ENCODE results near the gene GALNT3. TPM values are rescaled to one million over a fixed set of nuclear protein-coding genes. Genes with fewer than 3 reads are reported as not detected.

Gene GALNT3
- total RNA-seq, 1 experiment from 2014 or later: 18.5 TPM

GRCh38 chr2:165698444-165698884, 95.6 kb downstream of the GALNT3 start:
- H4K20me1 ChIP-seq (ENCODE audit: control insufficient read depth, insufficient read depth, insufficient read length): no peaks in the 10 kb centered on the region
- H3K56ac ChIP-seq (ENCODE audit: insufficient read length, low read depth, low read length): no peak overlapping the region
- no CpG with 5 or more reads among the region's 4 CpGs for WGBS (ENCODE audit: extremely low coverage, insufficient read length, low lambda C conversion rate)
- H2AFZ ChIP-seq (ENCODE audit: low read length): no peak overlapping the region
- H3K79me1 ChIP-seq (ENCODE audit: insufficient read depth, low read depth, low read length, poor library complexity, severe bottlenecking): no peaks in the 10 kb centered on the region
- peak; percentile 55 for DNase-seq
- no peak overlapping the region for H2BK5ac ChIP-seq (ENCODE audit: insufficient read length, low read length)
- H3K4me2 ChIP-seq (ENCODE audit: insufficient read depth, insufficient read length, low read length): peak overlapping the region; percentile 20
- no peak overlapping the region for H4K5ac ChIP-seq (ENCODE audit: insufficient read length, low read depth, low read length)
- peak overlapping the region; percentile 90 to 96 (median 96) for H3K27ac Mint-ChIP-seq
- peaks cover 49 to 53% of the 10 kb centered on the region in 2 experiments for H3K4me1 Mint-ChIP-seq
- H3K9me3 Mint-ChIP-seq: peaks cover 0 to 3% of the 10 kb centered on the region in 2 experiments; a peak in 1 of 5 replicates
- H4K8ac ChIP-seq (replicated peaks; ENCODE audit: insufficient read length, low read depth, low read length): no peak overlapping the region
- H3K18ac ChIP-seq (ENCODE audit: insufficient read length, low read depth, low read length): no peak overlapping the region
- no peak overlapping the region for H3T11ph ChIP-seq (ENCODE audit: low read length)
- H3K4me1 ChIP-seq (ENCODE audit: insufficient read depth, low read length): peaks cover 14% of the 10 kb centered on the region; the same call in 1 of the 2 replicates
- no peak overlapping the region for H3K4ac ChIP-seq (ENCODE audit: low read depth, low read length)
- H3K4me3 Mint-ChIP-seq: 0 out of 5 replicates have a peak overlapping the region, but pooled peaks of 1 of the 2 experiments have one; percentile 2
- H3K27ac ChIP-seq (ENCODE audit: insufficient read length, low read depth, low read length): peak overlapping the region; percentile 59
- H3K14ac ChIP-seq (ENCODE audit: insufficient read depth, low read length): no peak overlapping the region
- no peak overlapping the region for H2AK5ac ChIP-seq (ENCODE audit: insufficient read length, low read length)
- no peaks in the 10 kb centered on the region for H3K9me3 ChIP-seq (ENCODE audit: control insufficient read depth, low read depth, low read length)
- H2BK20ac ChIP-seq (ENCODE audit: low read depth, low read length, poor library complexity, severe bottlenecking): no peak overlapping the region
- no peaks in the 10 kb centered on the region for H3K79me2 ChIP-seq (ENCODE audit: insufficient read depth, low read length)
- TF ChIP-seq, protein P1, sequence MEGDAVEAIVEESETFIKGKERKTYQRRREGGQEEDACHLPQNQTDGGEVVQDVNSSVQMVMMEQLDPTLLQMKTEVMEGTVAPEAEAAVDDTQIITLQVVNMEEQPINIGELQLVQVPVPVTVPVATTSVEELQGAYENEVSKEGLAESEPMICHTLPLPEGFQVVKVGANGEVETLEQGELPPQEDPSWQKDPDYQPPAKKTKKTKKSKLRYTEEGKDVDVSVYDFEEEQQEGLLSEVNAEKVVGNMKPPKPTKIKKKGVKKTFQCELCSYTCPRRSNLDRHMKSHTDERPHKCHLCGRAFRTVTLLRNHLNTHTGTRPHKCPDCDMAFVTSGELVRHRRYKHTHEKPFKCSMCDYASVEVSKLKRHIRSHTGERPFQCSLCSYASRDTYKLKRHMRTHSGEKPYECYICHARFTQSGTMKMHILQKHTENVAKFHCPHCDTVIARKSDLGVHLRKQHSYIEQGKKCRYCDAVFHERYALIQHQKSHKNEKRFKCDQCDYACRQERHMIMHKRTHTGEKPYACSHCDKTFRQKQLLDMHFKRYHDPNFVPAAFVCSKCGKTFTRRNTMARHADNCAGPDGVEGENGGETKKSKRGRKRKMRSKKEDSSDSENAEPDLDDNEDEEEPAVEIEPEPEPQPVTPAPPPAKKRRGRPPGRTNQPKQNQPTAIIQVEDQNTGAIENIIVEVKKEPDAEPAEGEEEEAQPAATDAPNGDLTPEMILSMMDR (conservative IDR thresholded peaks at IDR 0.05): peak; percentile 68
- no peak overlapping the region for H2BK15ac ChIP-seq (ENCODE audit: low read depth, low read length)
- H3K23ac ChIP-seq (ENCODE audit: insufficient read length, low read depth, low read length): no peak overlapping the region
- H3K36me3 Mint-ChIP-seq (ENCODE audit: insufficient read depth in 1 of 3, low read depth in 3 of 3): peaks cover 0 to 2% (median 0%) of the 10 kb centered on the region in 3 experiments; a peak in 2 of 7 replicates
- no peak overlapping the region for H2BK120ac ChIP-seq (ENCODE audit: low read depth, low read length, poor library complexity, severe bottlenecking)
- no peaks in the 10 kb centered on the region for H3K27me3 ChIP-seq (ENCODE audit: insufficient read depth, low read length)
- H3K23me2 ChIP-seq (ENCODE audit: insufficient read length, low read depth, low read length, poor library complexity, severe bottlenecking): no peaks in the 10 kb centered on the region
- no peak overlapping the region for H2BK12ac ChIP-seq (ENCODE audit: insufficient read length, low read depth, low read length)
- no peaks in the 10 kb centered on the region for H3K27me3 Mint-ChIP-seq (ENCODE audit: low read depth)
- no peak overlapping the region for H4K91ac ChIP-seq (ENCODE audit: insufficient read length, low read depth, low read length)
- no peak overlapping the region for H3K9ac ChIP-seq (ENCODE audit: extremely low read depth, insufficient read length, low read length)

Data from H9 (cell line).